Astrocyte of the cerebellum (primary cell): Measurements from ENCODE around the gene NTM.

Experiments
- DNase-seq: peaks from one replicate; pipeline ENCODE4 v3.0.0-alpha.2; 2011; ENCODE audit warnings: low read depth
- H3K4me3 ChIP-seq: 2 replicates; pipeline ENCODE4 v1.5.1; 2011; ENCODE audit warnings: mild to moderate bottlenecking, low read depth, low read length, moderate library complexity
- CTCF ChIP-seq: IDR thresholded peaks from 2 replicates; pipeline ENCODE4 v1.5.1; 2012; ENCODE audit warnings: low read length, low read depth, moderate library complexity, mild to moderate bottlenecking; ENCODE audit errors: missing control alignments
- in situ Hi-C: cut with HindIII; loops from 2 replicates; pipeline ENCODE4 v1.10.0; 2017; ENCODE audit warnings: low sequenced_read_pairs

The NTM gene

GRCh38 chr11:131838016-131838415, 467.6 kb downstream of the NTM start:
- TF ChIP-seq CTCF, result no peak
- DNase-seq, result no peak
- no peak overlapping the region for H3K4me3 ChIP-seq
- in situ Hi-C loops, result no loop called here

- DNase-seq, result no peak
- H3K4me3 ChIP-seq, result no peak overlapping the region
- in situ Hi-C loops, result no loop called here
- no peak for TF ChIP-seq CTCF
Observed at GRCh38 chr11:131839326-131839725, 468.9 kb downstream of the NTM start.

- no peak for TF ChIP-seq CTCF
- in situ Hi-C loops, result no loop called here
Observed at GRCh38 chr11:131840545-131840944, 470.1 kb downstream of the NTM start.

GRCh38 chr11:131841028-131841427, 470.6 kb downstream of the NTM start:
- no peak overlapping the region for H3K4me3 ChIP-seq
- in situ Hi-C loops, result no loop called here
- no peak for DNase-seq
- TF ChIP-seq CTCF, result no peak

More at GRCh38 chr11:131840545-131840944, 470.1 kb downstream of the NTM start:
- no peak overlapping the region for H3K4me3 ChIP-seq
- no peak for DNase-seq

- DNase-seq, result no peak
- no peak for TF ChIP-seq CTCF
- H3K4me3 ChIP-seq, result no peak overlapping the region
- in situ Hi-C loops, result no loop called here
Observed at GRCh38 chr11:131841925-131842635, 471.7 kb downstream of the NTM start.

GRCh38 chr11:131845255-131845654, 474.8 kb downstream of the NTM start:
- DNase-seq, result no peak
- no peak for TF ChIP-seq CTCF
- in situ Hi-C loops, result no loop called here
- no peak overlapping the region for H3K4me3 ChIP-seq
